CD4-positive, alpha-beta T cell (primary cell): ENCODE measurements around the gene PODNL1. TPM values are rescaled to one million over a fixed set of nuclear protein-coding genes. Genes with fewer than 3 reads are reported as not detected.
"Not testable (repeated sequence)": the region's sequence is repeated elsewhere in the genome, so short reads cannot be mapped to it uniquely, and the experiment has no call there.

Experiments used
- ATAC-seq: fragments of 200-7000 bp; cut with Tn5 transposase; one replicate; pipeline ENCODE4 v1.10.0; 2022; ENCODE audit warnings: mild to moderate bottlenecking; ENCODE audit not compliant: poor library complexity
- CTCF ChIA-PET: fragments of 350-600 bp; sonication (Branson Sonifier 250); formaldehyde crosslinking; loops from one replicate; lab custom pipeline; 2021; ENCODE audit warnings: antibody characterized with exemption, inconsistent platforms; lab: Charles Lee
- POLR2A ChIA-PET: fragments of 350-600 bp; sonication (Branson Sonifier 250); formaldehyde crosslinking; loops from one replicate; lab custom pipeline; 2021; ENCODE audit warnings: antibody characterized with exemption, inconsistent platforms; lab: Charles Lee
- DNase-seq, 14 experiments: peaks; one replicate each; pipeline ENCODE4 v3.0.0-alpha.2; 2013 to 2020; ENCODE audit warnings: mixed read lengths in 2 of 14
- H3K27ac ChIP-seq, 2 donors: one replicate each; pipeline versions ENCODE4 v1.5.1 to v1.7.0; 2013; ENCODE audit warnings: low read length in 2 of 2, low read depth in 1 of 2, mild to moderate bottlenecking in 1 of 2
- H3K27me3 ChIP-seq, 2 experiments: 1 replicate in 1 of 2; 2 replicates in 1 of 2; pipeline versions ENCODE4 v1.6.1 to v1.7.0; 2013; ENCODE audit warnings: low read length in 2 of 2, control low read depth in 1 of 2, mild to moderate bottlenecking in 1 of 2, moderate library complexity in 1 of 2; ENCODE audit not compliant: insufficient read depth in 2 of 2, control insufficient read depth in 1 of 2
- H3K36me3 ChIP-seq: one replicate; pipeline ENCODE4 v1.6.1; 2013; ENCODE audit warnings: low read length, control low read depth; ENCODE audit not compliant: insufficient read depth
- H3K4me1 ChIP-seq: one replicate; pipeline ENCODE4 v1.6.1; 2013; ENCODE audit warnings: low read length, control low read depth; ENCODE audit not compliant: insufficient read depth
- H3K4me3 ChIP-seq: one replicate; pipeline ENCODE4 v1.5.1; 2013; ENCODE audit warnings: mild to moderate bottlenecking, low read length, moderate library complexity
- H3K9me3 ChIP-seq, 2 experiments: 1 replicate in 1 of 2; 2 replicates in 1 of 2; pipeline versions ENCODE4 v1.6.1 to v1.7.0; 2013; ENCODE audit warnings: low read length in 2 of 2, mild to moderate bottlenecking in 2 of 2, control low read depth in 1 of 2, moderate library complexity in 1 of 2; ENCODE audit not compliant: control insufficient read depth in 1 of 2, insufficient read depth in 1 of 2
- H3K27ac Mint-ChIP-seq: one replicate; pipeline ENCODE4 v1.8.0; 2020; ENCODE audit warnings: mixed read lengths
- H3K27me3 Mint-ChIP-seq: one replicate; pipeline ENCODE4 v1.8.0; 2021; ENCODE audit warnings: mixed read lengths
- H3K36me3 Mint-ChIP-seq: one replicate; pipeline ENCODE4 v1.8.0; 2021; ENCODE audit warnings: low read depth, mixed read lengths
- H3K4me1 Mint-ChIP-seq: one replicate; pipeline ENCODE4 v1.8.0; 2021; ENCODE audit warnings: low read depth, mixed read lengths
- H3K4me3 Mint-ChIP-seq: one replicate; pipeline ENCODE4 v1.8.0; 2020; ENCODE audit warnings: mild to moderate bottlenecking, mixed read lengths
- H3K9me3 Mint-ChIP-seq: one replicate; pipeline ENCODE4 v1.8.0; 2020; ENCODE audit warnings: mixed read lengths
- CTCF ChIP-seq: fragments of 200-600 bp; IDR thresholded peaks from one replicate; pipeline ENCODE4 v1.8.0; 2022; ENCODE audit warnings: antibody characterized with exemption, mild to moderate bottlenecking
- intact Hi-C, 2 experiments: fragments of 100-400 bp; cut with DNase I in 1 of 2; cut with micrococcal nuclease in 1 of 2; formaldehyde crosslinking; loops; one replicate each; pipeline versions ENCODE4 v1.15.1 to v1.9.0; 2023 to 2025; cut with DNase I, micrococcal nuclease
- total RNA-seq, 174 experiments: library from RNA in 2 of 174; stranded (reverse) in 2 of 174; gene quantifications; one replicate each; pipeline ENCODE4 v1.2.3 and lab custom pipeline; 2021 to 2026

PODNL1 gene
- total RNA-seq, 2 experiments from 2014 or later = not detected

GRCh38 chr19:13969897-13970296 lies 31.7 kb upstream of the PODNL1 start:
- no peak for ATAC-seq
- CTCF ChIA-PET = no interaction called here
- Mint-ChIP-seq H3K27me3 (no peaks in the 10 kb centered on the region), H3K4me1 (peaks cover 8% of the 10 kb centered on the region), H3K9me3 (no peaks in the 10 kb centered on the region), H3K4me3 (no peak overlapping the region), H3K27ac (no peak overlapping the region), H3K36me3 (peaks cover 55% of the 10 kb centered on the region)
- TF ChIP-seq CTCF = no peak
- Histone ChIP-seq H3K27ac (no peak overlapping the region), H3K27me3 (no peaks in the 10 kb centered on the region), H3K9me3 (no peaks in the 10 kb centered on the region), H3K4me3 (no peak overlapping the region), H3K4me1 (peaks cover 15% of the 10 kb centered on the region), H3K36me3 (peaks cover 56% of the 10 kb centered on the region)
- POLR2A ChIA-PET = interaction anchor here (1.2 kb wide), 1 partner anchor 36 kb away, joined by 3 read pairs; the partner anchor contains the start of gene RFX1
- intact Hi-C loops = no loop called here
- no peak for DNase-seq

- ATAC-seq (no peak), DNase-seq (no peak)
- Histone ChIP-seq H3K4me3 (no peak overlapping the region), H3K9me3 (no peaks in the 10 kb centered on the region), H3K27me3 (no peaks in the 10 kb centered on the region), H3K27ac (no peak overlapping the region), H3K36me3 (peaks cover 57% of the 10 kb centered on the region), H3K4me1 (peaks cover 9% of the 10 kb centered on the region)
- no peaks in the 10 kb centered on the region for H3K9me3 Mint-ChIP-seq
- POLR2A ChIA-PET = no interaction called here
- peaks cover 3% of the 10 kb centered on the region for H3K4me1 Mint-ChIP-seq
- no peak overlapping the region for H3K4me3 Mint-ChIP-seq
- no peaks in the 10 kb centered on the region for H3K27me3 Mint-ChIP-seq
- no peak overlapping the region for H3K27ac Mint-ChIP-seq
- intact Hi-C loops = no loop called here
- H3K36me3 Mint-ChIP-seq = peaks cover 58% of the 10 kb centered on the region
- CTCF ChIA-PET = no interaction called here
- no peak for TF ChIP-seq CTCF
Observed at GRCh38 chr19:13968999-13969398, 30.8 kb upstream of the PODNL1 start.

GRCh38 chr19:13968383-13968935 lies 30.2 kb upstream of the PODNL1 start:
- TF ChIP-seq CTCF = no peak
- DNase-seq (no peak), ATAC-seq (no peak)
- H3K4me1 Mint-ChIP-seq = no peaks in the 10 kb centered on the region
- Histone ChIP-seq H3K9me3 (no peaks in the 10 kb centered on the region), H3K4me1 (peaks cover 4% of the 10 kb centered on the region), H3K36me3 (peaks cover 57% of the 10 kb centered on the region), H3K27me3 (no peaks in the 10 kb centered on the region), H3K4me3 (no peak overlapping the region), H3K27ac (no peak overlapping the region)
- H3K27me3 Mint-ChIP-seq = no peaks in the 10 kb centered on the region
- ChIA-PET CTCF (no interaction called here), POLR2A (no interaction called here)
- intact Hi-C loops = no loop called here
- H3K27ac Mint-ChIP-seq = no peak overlapping the region
- H3K36me3 Mint-ChIP-seq = peaks cover 55% of the 10 kb centered on the region
- no peak overlapping the region for H3K4me3 Mint-ChIP-seq
- H3K9me3 Mint-ChIP-seq = no peaks in the 10 kb centered on the region

- H3K27ac Mint-ChIP-seq, H3K4me3 ChIP-seq, DNase-seq, H3K27ac ChIP-seq, H3K27me3 Mint-ChIP-seq, POLR2A ChIA-PET, H3K4me3 Mint-ChIP-seq, ATAC-seq, CTCF ChIA-PET, H3K4me1 Mint-ChIP-seq, H3K4me1 ChIP-seq, H3K27me3 ChIP-seq, H3K9me3 ChIP-seq, intact Hi-C loops, H3K9me3 Mint-ChIP-seq: not testable (repeated sequence)
- peaks cover 50% of the 10 kb centered on the region for H3K36me3 ChIP-seq
- peaks cover 50% of the 10 kb centered on the region for H3K36me3 Mint-ChIP-seq
Observed at GRCh38 chr19:13967206-13967605, 29.0 kb upstream of the PODNL1 start.
